Measurements from ENCODE around the gene AFF3. TPM values are rescaled to one million over a fixed set of nuclear protein-coding genes. Genes with fewer than 3 reads are reported as not detected.
"Not testable (repeated sequence)": the region's sequence is repeated elsewhere in the genome, so short reads cannot be mapped to it uniquely, and the experiment has no call there.

Gene AFF3
- total and polyA plus RNA-seq, 2 of the 13 experiments (the other 11 are each of a cell fraction or from before 2014, with no cell fraction given): not detected

DNA sequence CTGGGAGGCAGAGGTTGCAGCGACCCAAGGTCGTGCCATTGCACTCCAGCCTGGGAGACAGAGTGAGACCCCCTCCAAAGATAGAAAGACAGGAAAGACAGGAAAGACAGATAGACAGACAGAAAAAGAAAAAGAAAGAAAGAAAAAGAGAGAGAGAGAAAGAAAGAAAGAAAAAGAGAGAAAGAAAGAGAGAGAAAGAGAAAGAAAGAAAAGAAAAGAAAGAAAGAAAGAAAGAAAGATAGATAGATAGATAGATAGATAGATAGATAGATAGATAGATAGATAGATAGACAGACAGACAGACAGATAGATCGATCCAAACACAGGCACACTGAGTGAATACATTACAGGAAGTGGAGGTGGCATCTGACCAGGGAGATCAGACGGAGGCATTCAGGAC lies 195.0 kb downstream of the AFF3 start:
- FAIRE-seq: not testable (repeated sequence)

DNA sequence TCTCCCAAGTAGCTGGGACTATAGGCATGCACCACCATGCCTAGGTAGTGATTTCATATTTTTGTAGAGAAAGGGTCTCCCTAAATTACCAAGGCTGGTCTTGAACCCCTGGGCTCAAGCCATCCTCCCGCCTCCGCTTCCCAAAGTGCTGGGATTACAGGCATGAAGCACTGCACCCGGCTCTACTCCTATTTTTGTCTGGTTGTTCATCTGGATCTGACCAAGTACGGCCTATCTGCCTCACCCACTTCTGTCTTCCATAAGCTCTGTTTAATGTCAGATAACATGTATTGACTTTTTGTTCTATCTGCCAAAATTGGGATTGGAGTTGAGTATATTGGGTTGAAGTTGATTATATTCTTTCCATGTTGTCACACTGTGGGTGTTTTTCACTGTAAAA lies 198.4 kb downstream of the AFF3 start:
- in situ Hi-C loops (cut with HindIII; ENCODE audit: extremely low pct_ligation_motif_present, low pct_unique_long_range_greater_than_20kb): no loop called here

More for the DNA sequence above, 195.0 kb downstream of the AFF3 start:
- CTCF ChIA-PET (ENCODE audit: low intra/inter-chr PET ratio, low total read pairs); H3K4me3 ChIP-seq (replicated peaks in 1 of 3; ENCODE audit: insufficient read depth in 1 of 3, low read depth in 2 of 3, low read length in 3 of 3); H4K20me1 ChIP-seq (ENCODE audit: insufficient read depth, low read length); H3K9me3 ChIP-seq (ENCODE audit: low read length); in situ Hi-C loops (cut with HindIII; ENCODE audit: extremely low pct_ligation_motif_present, low pct_unique_long_range_greater_than_20kb); H3K27me3 ChIP-seq (ENCODE audit: control insufficient read depth in 1 of 2, insufficient read depth in 2 of 2, low read length in 2 of 2); POLR2A ChIA-PET; H3K4me1 ChIP-seq (ENCODE audit: insufficient read depth, low read length); H3K4me2 ChIP-seq (ENCODE audit: low read depth, low read length); H3K27ac ChIP-seq (ENCODE audit: extremely low read length, insufficient read depth, low read length); intact Hi-C loops (cut with micrococcal nuclease; ENCODE audit: unreplicated experiment); H2AFZ ChIP-seq (ENCODE audit: low read length); H3K36me3 ChIP-seq (replicated peaks in 1 of 2; ENCODE audit: control insufficient read depth in 1 of 2, insufficient read depth in 2 of 2, low read length in 2 of 2); ATAC-seq; H3K9ac ChIP-seq (ENCODE audit: insufficient read depth, low read depth, low read length); H3K79me2 ChIP-seq (ENCODE audit: insufficient read depth, low read length); BruUV-seq (replicated peaks); DNase-seq (ENCODE audit: low spot score): not testable (repeated sequence)
- 19% methylated on average over 4 of the region's 4 CpGs for WGBS (ENCODE audit: low lambda C conversion rate)

More for the DNA sequence above, 198.4 kb downstream of the AFF3 start:
- intact Hi-C loops (cut with micrococcal nuclease; ENCODE audit: unreplicated experiment): no loop called here
- no peaks in the 10 kb centered on the region; a peak in 1 of 5 replicates for H3K27me3 ChIP-seq (ENCODE audit: control insufficient read depth in 1 of 2, insufficient read depth in 2 of 2, low read length in 2 of 2)
- no peak for ATAC-seq
- H3K4me2 ChIP-seq (ENCODE audit: low read depth, low read length): no peak overlapping the region
- no peaks in the 10 kb centered on the region for H3K9me3 ChIP-seq (ENCODE audit: low read length)
- H3K4me3 ChIP-seq (replicated peaks in 1 of 3; ENCODE audit: insufficient read depth in 1 of 3, low read depth in 2 of 3, low read length in 3 of 3): no peak overlapping the region
- no peak for DNase-seq (ENCODE audit: low spot score)
- FAIRE-seq: no peak
- TF ChIP-seq SRSF4 (IDR thresholded peaks at IDR 0.05; ENCODE audit: low read depth, low read length, poor library complexity, severe bottlenecking) (no peak), TAF1 (CRISPR knock-in tag; IDR thresholded peaks at IDR 0.05) (no peak), EEA1 (CRISPR knock-in tag; IDR thresholded peaks at IDR 0.05; ENCODE audit: borderline replicate concordance) (no peak), SOX13 (IDR thresholded peaks at IDR 0.05) (no peak), SOX13 (CRISPR knock-in tag; conservative IDR thresholded peaks at IDR 0.05 in 1 of 2, IDR thresholded peaks at IDR 0.05 in 1 of 2) (no peak), FOXK1 (CRISPR knock-in tag; IDR thresholded peaks at IDR 0.05; ENCODE audit: borderline replicate concordance, low read depth) (no peak), PAX8 (CRISPR knock-in tag; IDR thresholded peaks at IDR 0.05; ENCODE audit: borderline replicate concordance) (no peak), ZNF747 (CRISPR knock-in tag; IDR thresholded peaks at IDR 0.05; ENCODE audit: borderline replicate concordance) (no peak), ERF (CRISPR knock-in tag; IDR thresholded peaks at IDR 0.05) (no peak), RBAK (CRISPR knock-in tag; IDR thresholded peaks at IDR 0.05) (no peak)
- TF ChIP-seq, protein P1, sequence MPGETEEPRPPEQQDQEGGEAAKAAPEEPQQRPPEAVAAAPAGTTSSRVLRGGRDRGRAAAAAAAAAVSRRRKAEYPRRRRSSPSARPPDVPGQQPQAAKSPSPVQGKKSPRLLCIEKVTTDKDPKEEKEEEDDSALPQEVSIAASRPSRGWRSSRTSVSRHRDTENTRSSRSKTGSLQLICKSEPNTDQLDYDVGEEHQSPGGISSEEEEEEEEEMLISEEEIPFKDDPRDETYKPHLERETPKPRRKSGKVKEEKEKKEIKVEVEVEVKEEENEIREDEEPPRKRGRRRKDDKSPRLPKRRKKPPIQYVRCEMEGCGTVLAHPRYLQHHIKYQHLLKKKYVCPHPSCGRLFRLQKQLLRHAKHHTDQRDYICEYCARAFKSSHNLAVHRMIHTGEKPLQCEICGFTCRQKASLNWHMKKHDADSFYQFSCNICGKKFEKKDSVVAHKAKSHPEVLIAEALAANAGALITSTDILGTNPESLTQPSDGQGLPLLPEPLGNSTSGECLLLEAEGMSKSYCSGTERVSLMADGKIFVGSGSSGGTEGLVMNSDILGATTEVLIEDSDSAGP (CRISPR knock-in tag; IDR thresholded peaks at IDR 0.05; ENCODE audit: borderline replicate concordance): no peak
- TF ChIP-seq, protein P2, sequence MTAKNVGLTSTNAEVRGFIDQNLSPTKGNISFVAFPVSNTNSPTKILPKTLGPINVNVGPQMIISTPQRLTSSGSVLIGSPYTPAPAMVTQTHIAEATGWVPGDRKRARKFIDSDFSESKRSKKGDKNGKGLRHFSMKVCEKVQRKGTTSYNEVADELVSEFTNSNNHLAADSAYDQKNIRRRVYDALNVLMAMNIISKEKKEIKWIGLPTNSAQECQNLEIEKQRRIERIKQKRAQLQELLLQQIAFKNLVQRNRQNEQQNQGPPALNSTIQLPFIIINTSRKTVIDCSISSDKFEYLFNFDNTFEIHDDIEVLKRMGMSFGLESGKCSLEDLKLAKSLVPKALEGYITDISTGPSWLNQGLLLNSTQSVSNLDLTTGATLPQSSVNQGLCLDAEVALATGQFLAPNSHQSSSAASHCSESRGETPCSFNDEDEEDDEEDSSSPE (CRISPR knock-in tag; IDR thresholded peaks at IDR 0.05): no peak
- TF ChIP-seq, protein P3, sequence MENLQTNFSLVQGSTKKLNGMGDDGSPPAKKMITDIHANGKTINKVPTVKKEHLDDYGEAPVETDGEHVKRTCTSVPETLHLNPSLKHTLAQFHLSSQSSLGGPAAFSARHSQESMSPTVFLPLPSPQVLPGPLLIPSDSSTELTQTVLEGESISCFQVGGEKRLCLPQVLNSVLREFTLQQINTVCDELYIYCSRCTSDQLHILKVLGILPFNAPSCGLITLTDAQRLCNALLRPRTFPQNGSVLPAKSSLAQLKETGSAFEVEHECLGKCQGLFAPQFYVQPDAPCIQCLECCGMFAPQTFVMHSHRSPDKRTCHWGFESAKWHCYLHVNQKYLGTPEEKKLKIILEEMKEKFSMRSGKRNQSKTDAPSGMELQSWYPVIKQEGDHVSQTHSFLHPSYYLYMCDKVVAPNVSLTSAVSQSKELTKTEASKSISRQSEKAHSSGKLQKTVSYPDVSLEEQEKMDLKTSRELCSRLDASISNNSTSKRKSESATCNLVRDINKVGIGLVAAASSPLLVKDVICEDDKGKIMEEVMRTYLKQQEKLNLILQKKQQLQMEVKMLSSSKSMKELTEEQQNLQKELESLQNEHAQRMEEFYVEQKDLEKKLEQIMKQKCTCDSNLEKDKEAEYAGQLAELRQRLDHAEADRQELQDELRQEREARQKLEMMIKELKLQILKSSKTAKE (CRISPR knock-in tag; IDR thresholded peaks at IDR 0.05; ENCODE audit: borderline replicate concordance): no peak
- BruUV-seq (replicated peaks): no TSS peak
- no peaks in the 10 kb centered on the region for H3K4me1 ChIP-seq (ENCODE audit: insufficient read depth, low read length)
- ChIA-PET CTCF (ENCODE audit: low intra/inter-chr PET ratio, low total read pairs) (no interaction called here), POLR2A (no interaction called here)
- no peaks in the 10 kb centered on the region for H4K20me1 ChIP-seq (ENCODE audit: insufficient read depth, low read length)
- H3K27ac ChIP-seq (ENCODE audit: extremely low read length, insufficient read depth, low read length): no peak overlapping the region
- no peaks in the 10 kb centered on the region for H3K36me3 ChIP-seq (replicated peaks in 1 of 2; ENCODE audit: control insufficient read depth in 1 of 2, insufficient read depth in 2 of 2, low read length in 2 of 2)
- WGBS (ENCODE audit: low lambda C conversion rate): 73% methylated on average over 4 of the region's 4 CpGs
- no peaks in the 10 kb centered on the region for H3K79me2 ChIP-seq (ENCODE audit: insufficient read depth, low read length)
- no peak overlapping the region for H2AFZ ChIP-seq (ENCODE audit: low read length)
- no peak overlapping the region for H3K9ac ChIP-seq (ENCODE audit: insufficient read depth, low read depth, low read length)

Measured in HepG2 (cell line).